ENCODE data around the gene SUCLA2.

SUCLA2 gene

DNA sequence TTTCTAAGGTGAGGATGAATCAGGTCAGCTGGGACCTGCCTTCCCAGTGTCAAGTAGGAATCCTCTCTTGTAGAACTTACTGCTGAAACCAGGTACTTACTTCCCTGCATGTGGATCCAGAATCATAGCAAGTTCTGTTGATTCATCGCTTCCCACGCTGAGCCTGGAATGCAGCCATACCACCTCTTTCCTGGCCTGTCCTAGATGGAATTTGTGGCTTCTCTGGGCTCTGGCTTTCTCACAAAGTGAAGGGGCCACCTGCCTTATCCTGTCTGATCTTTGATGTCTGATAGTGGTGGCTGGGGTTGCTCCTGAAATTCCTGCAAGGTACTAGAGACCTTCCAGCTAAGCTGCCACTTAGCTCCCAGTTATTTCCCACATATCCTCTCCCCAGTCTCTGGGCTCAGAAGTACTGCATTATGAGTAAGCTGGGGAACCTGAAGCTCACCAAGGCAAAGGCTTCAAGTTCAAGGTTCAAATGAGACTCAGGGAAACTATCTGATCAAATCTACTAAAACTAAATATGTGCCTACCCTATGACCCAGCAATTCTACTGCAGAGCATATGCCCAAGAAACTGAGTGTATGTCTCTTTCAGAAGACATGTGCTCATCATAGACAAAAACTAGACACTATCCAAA lies 103.5 kb downstream of the SUCLA2 start:
- no peak for DNase-seq

DNA sequence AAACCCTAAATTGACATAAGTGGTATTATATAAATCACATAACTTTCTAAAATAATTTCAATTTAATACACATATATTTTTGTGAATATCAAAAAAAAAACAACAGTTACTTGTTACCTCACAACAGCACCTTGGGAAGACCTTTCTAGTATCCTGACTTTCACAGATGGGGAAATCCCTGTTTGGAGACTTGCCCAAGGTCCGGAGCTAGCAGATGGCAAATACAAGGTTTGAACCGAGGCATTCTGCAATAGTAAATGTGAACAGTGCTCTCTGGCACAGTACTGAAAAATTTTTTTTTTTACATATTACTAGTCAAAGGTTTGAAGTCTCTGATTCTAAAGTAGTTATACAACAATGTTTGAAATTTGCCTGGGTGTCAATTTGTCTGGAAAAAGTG lies 104.5 kb downstream of the SUCLA2 start:
- DNase-seq: peak; percentile 13

DNA sequence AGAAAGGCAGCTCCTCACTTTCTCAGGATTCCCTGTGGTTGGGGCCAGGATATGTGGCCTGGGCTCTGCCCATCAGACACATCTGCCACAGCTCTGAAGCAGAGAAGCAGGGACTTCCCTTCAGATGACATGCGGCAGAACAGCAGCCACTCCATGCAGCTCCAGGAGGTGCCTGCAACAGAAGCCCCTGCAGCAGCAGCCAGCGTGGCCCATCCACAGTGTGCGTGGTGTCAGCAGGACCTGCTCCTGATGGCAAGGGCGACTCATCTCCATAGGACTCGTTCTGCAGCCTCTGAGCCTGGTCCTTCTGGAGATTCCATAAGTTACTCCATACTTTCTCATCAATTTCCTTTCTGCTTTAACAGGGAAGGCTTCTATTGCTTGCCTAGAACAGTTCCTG lies 105.0 kb downstream of the SUCLA2 start:
- DNase-seq: no peak

DNA sequence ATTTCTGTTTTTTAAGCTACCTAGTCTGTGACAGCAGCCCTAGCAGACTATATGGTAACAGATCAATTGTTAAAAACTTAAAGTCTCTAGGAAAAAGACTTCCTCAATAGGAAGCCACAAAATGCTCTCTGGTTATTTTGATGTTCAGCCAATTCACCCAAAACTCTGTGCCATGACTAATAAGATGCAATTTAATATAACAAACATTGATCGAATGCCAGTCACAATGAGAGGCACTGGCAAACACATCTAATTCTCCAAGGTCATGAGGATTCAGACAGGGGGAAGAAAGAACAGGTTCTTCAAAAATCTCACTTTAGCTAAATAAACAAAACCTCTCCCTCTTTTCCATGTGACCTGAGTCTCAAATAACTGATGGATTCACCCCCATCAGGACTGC lies 107.5 kb downstream of the SUCLA2 start:
- no peak for DNase-seq

All from NCI-H446 treated with DMSO at 0.1 percent for 48 hours (cell line).